ACC112 (cell line): ENCODE results near the gene TBC1D26.
"Not testable (repeated sequence)": the region's sequence is repeated elsewhere in the genome, so short reads cannot be mapped to it uniquely, and the experiment has no call there.

ENCODE experiments used
- H2AFZ ChIP-seq: fragments of 200-600 bp; sonication (generic); one replicate; pipeline ENCODE4 v1.6.0; 2017; ENCODE audit warnings: antibody characterized with exemption, low read length; ENCODE audit not compliant: unreplicated experiment
- H3K27ac ChIP-seq: fragments of 200-600 bp; sonication (generic); 2 replicates; pipeline ENCODE4 v1.5.1; 2014; ENCODE audit warnings: low read depth, mild to moderate bottlenecking, antibody characterized with exemption, low read length, moderate library complexity
- H3K27me3 ChIP-seq: fragments of 200-600 bp; sonication (generic); 2 replicates; pipeline ENCODE4 v1.6.1; 2014; ENCODE audit warnings: mild to moderate bottlenecking, antibody characterized with exemption, low read length, moderate library complexity, mixed read lengths; ENCODE audit not compliant: insufficient read depth
- H3K36me3 ChIP-seq: fragments of 200-600 bp; sonication (generic); 2 replicates; pipeline ENCODE4 v1.6.1; 2016; ENCODE audit warnings: mild to moderate bottlenecking, antibody characterized with exemption, low read length, moderate library complexity, mixed read lengths; ENCODE audit not compliant: insufficient read depth
- H3K4me1 ChIP-seq: fragments of 200-600 bp; sonication (generic); one replicate; pipeline ENCODE4 v1.6.1; 2016; ENCODE audit warnings: low read length, mixed read lengths; ENCODE audit not compliant: insufficient read depth, unreplicated experiment, control insufficient read depth
- H3K4me3 ChIP-seq: fragments of 200-600 bp; sonication (generic); 2 replicates; pipeline ENCODE4 v1.5.1; 2014; ENCODE audit warnings: mild to moderate bottlenecking, low read depth, low read length
- H3K79me2 ChIP-seq: fragments of 200-600 bp; sonication (generic); one replicate; pipeline ENCODE4 v1.6.0; 2016; ENCODE audit warnings: low read length; ENCODE audit not compliant: control insufficient read depth, unreplicated experiment, insufficient read depth

TBC1D26 gene

GRCh38 chr17:15731900-15732299 is at the start of gene TBC1D26:
TSS of gene TBC1D26 (plus strand) at chr17:15732283. CDS start at chr17:15735349, 3,066 bp downstream.
- not testable (repeated sequence) for H3K4me3 ChIP-seq

DNA sequence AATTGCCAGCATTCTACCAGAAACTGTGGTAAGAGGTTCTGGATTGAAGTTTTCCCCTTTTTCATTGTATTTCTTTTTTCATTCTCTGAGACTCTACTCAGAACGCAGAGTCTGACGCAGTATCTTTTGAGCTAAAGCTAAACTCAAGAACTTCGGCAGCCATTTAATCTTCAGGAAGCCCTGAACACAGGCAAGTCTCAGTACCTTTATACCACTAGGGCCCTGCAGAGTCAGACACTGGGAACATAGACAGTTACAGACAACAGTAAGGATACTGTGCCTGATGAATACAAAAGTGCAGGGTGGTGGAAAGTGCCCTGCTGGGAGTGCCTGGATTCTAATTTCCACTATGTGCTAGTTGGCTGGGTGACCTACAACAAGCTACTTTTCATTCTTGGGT is 48.9 kb upstream of the TBC1D26 start:
- not testable (repeated sequence) for H3K79me2 ChIP-seq, H2AFZ ChIP-seq, H3K36me3 ChIP-seq, H3K27me3 ChIP-seq, H3K27ac ChIP-seq, H3K4me1 ChIP-seq
- H3K4me3 ChIP-seq = peak overlapping the region; percentile 83

More at GRCh38 chr17:15731900-15732299, at the start of gene TBC1D26:
- not testable (repeated sequence) for H3K79me2 ChIP-seq, H3K36me3 ChIP-seq, H2AFZ ChIP-seq, H3K4me1 ChIP-seq, H3K27me3 ChIP-seq, H3K27ac ChIP-seq

GRCh38 chr17:15683824-15684478 is 48.1 kb upstream of the TBC1D26 start, which contains the start of gene TRIM16:
TSS of gene TRIM16 (minus strand) at chr17:15684311. CDS start at chr17:15651609, 32,702 bp downstream.
- H3K36me3 ChIP-seq, H3K27ac ChIP-seq: not testable (repeated sequence)

GRCh38 chr17:15687494-15687893 is 44.6 kb upstream of the TBC1D26 start:
- H3K4me1 ChIP-seq = not testable (repeated sequence)

More at GRCh38 chr17:15683824-15684478, 48.1 kb upstream of the TBC1D26 start, which contains the start of gene TRIM16:
- H3K4me1 ChIP-seq, H3K79me2 ChIP-seq, H3K27me3 ChIP-seq: not testable (repeated sequence)
- H3K4me3 ChIP-seq = peak within 1 kb of the TSS; percentile 83
- peak within 1 kb of the TSS; percentile 92 for H2AFZ ChIP-seq

DNA sequence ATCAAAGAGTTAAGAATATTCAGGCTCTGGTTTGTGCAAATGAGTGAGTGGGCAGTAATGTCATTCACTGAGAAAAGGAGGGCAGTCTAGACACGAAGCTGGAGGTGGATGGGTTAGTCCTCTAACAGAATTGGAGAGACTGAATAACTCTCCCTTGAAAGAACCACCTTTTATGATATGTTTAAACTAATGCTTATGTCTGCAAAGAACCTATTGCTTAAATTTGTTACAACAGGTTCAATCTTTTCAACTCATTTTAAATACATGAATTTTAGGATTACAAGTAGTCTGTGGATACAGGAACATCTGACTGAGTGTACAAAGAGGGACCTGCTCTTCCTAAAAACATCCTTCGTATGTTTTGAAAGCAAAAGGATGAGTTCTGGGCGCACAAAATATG is 33.1 kb upstream of the TBC1D26 start:
- H3K36me3 ChIP-seq, H3K4me1 ChIP-seq, H3K27me3 ChIP-seq, H3K27ac ChIP-seq, H3K79me2 ChIP-seq: not testable (repeated sequence)
- peak overlapping the region; percentile 80 for H3K4me3 ChIP-seq
- H2AFZ ChIP-seq = peak overlapping the region; percentile 44

More at GRCh38 chr17:15687494-15687893, 44.6 kb upstream of the TBC1D26 start:
- not testable (repeated sequence) for H3K4me3 ChIP-seq, H3K79me2 ChIP-seq, H3K27me3 ChIP-seq, H3K36me3 ChIP-seq, H2AFZ ChIP-seq, H3K27ac ChIP-seq

GRCh38 chr17:15699413-15699924 is 32.6 kb upstream of the TBC1D26 start, which contains the start of gene ZNF286A:
TSS of gene ZNF286A (plus strand) at chr17:15699752. CDS start at chr17:15700330, 578 bp downstream.
- H3K36me3 ChIP-seq, H3K79me2 ChIP-seq, H3K4me1 ChIP-seq, H3K27ac ChIP-seq, H3K27me3 ChIP-seq: not testable (repeated sequence)
- Histone ChIP-seq H2AFZ (peak within 1 kb of the TSS; percentile 44), H3K4me3 (peak within 1 kb of the TSS; percentile 80)

- not testable (repeated sequence) for H3K79me2 ChIP-seq, H2AFZ ChIP-seq, H3K36me3 ChIP-seq, H3K4me1 ChIP-seq, H3K27me3 ChIP-seq, H3K27ac ChIP-seq
- peak overlapping the region; percentile 80 for H3K4me3 ChIP-seq
Observed at GRCh38 chr17:15699937-15700336, 32.1 kb upstream of the TBC1D26 start.

DNA sequence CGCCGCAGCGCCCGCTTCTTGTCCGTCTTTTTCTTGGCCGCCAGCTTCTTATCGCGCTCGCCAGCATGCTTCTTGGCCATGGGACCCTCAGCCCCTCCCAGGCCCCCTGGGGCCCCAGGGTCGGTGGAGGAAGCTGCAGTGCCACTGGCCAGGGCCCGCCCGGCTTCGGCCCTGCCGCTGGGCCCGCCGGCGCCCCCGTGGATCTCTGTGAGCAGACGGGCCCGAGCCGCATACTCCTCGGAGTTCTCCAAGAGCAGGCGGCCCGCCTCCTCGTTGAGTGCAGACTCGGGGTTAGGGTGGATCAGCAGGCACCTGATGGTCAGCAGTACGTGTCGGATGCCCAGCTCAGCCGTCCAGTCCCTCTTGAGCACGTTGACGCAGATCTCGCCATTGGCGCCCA is 27.8 kb upstream of the TBC1D26 start:
- H2AFZ ChIP-seq, H3K4me1 ChIP-seq, H3K27ac ChIP-seq, H3K79me2 ChIP-seq, H3K4me3 ChIP-seq, H3K27me3 ChIP-seq: not testable (repeated sequence)
- H3K36me3 ChIP-seq = peaks cover 38% of the 10 kb centered on the region

GRCh38 chr17:15704813-15705212 is 27.3 kb upstream of the TBC1D26 start:
- H3K27ac ChIP-seq, H2AFZ ChIP-seq, H3K79me2 ChIP-seq, H3K4me1 ChIP-seq, H3K4me3 ChIP-seq, H3K27me3 ChIP-seq: not testable (repeated sequence)
- H3K36me3 ChIP-seq = peaks cover 38% of the 10 kb centered on the region

DNA sequence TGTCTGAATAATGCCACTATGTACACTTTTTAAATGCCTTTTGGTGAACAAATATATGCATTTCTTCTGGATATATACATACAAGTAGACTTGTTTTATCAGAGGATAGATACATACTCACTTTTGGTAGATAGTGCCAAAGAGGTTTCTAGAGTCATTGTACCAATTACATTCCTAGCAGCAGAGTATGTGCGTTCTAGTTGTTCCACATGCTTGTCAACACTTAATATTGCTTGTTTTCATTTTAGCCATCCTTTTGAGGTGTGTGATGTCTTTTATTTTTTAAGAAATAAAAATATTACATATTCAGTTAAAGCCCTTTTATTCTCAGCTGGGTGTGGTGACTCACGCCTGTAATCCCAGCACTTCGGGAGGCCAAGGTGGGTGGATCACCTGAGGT is 23.2 kb upstream of the TBC1D26 start:
- H3K36me3 ChIP-seq = peaks cover 58% of the 10 kb centered on the region
- H3K27me3 ChIP-seq, H3K79me2 ChIP-seq, H3K4me1 ChIP-seq, H3K27ac ChIP-seq, H2AFZ ChIP-seq, H3K4me3 ChIP-seq: not testable (repeated sequence)
